ENCODE results near the gene GRK7.
"Not testable (repeated sequence)": the region's sequence is repeated elsewhere in the genome, so short reads cannot be mapped to it uniquely, and the experiment has no call there.

The GRK7 gene

DNA sequence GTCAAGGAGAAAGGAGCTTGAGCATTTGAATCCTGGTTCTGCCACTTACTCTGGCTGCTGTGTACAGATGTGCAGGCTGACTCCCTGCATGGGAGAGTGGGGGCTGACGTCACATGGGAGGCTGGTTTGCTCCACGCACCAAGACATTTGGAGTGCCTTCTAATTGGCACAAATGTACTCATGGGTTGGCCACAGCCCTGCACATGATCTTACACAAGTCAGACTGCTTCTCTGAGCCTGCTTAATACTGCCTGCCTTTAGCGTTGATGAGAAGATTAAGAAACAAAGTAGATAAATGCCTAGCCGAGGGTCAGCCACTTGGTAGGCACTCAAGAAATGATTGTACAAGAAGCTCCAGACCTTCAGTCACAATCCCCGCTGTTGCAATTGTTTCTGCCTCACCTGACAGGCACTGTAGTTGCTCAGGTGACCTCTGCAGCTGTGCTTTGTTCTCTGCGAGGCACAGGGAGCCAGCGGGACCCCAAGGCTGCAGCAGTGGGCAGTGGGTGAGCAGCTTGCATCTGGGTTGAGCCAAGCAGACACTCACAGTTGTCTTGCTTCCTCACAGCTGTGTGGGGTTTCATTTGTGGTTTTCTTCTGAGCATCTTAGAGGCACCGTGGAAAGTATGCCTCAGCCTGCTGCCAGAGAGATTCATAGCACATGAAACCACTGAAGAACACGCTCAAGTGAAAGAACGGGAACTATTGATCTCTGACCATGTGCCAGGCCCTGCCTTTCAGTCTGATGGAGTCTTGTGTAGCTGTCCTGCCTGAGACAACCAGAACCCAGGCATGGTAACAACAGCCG, 33.1 kb downstream of the GRK7 start:
- DNase-seq, result peak; percentile 84

DNA sequence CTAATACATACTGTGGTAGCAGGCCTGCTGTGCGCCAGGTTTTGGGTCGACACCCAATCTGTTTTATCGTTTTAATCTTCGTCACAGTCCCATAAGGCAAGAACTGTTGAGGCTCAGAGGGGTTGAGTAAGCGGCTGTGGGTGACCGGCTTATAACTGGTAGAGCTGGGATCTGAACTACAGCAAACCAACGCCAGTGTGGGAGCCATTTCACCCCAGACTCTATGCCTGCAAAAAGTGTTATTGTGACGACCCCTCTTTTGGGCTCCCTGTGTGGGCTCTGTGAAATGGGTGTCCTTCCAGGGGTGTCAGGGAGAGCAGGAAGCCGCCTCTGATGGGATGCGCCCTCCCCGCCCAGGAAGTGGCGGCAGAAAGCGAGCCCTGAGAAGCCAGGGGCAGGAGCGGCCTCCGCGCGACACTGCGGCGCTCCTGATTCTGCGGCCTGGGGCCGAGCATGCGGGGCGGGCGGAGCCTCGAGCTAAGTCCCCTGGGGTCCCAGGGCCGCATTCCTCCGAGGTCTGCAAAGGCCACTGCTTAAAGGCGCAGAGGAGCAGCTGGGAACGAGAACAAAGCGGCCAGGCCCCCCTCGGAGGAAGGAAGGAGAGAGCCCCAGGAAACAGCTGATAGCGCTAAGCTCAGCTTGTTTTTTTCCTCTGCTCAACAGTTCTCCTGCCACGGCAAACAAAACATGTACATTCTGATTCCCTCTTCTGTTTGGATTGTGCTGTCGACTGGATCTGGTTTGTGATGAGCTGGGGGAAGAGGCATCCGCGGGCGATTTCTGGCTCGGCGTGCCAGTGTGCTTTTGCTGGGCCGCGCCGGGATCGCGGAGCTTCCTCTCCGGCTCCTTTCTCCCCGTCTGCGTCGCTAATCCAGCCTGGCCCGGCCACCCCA, 33.9 kb downstream of the GRK7 start:
- peak; percentile 59 for DNase-seq

DNA sequence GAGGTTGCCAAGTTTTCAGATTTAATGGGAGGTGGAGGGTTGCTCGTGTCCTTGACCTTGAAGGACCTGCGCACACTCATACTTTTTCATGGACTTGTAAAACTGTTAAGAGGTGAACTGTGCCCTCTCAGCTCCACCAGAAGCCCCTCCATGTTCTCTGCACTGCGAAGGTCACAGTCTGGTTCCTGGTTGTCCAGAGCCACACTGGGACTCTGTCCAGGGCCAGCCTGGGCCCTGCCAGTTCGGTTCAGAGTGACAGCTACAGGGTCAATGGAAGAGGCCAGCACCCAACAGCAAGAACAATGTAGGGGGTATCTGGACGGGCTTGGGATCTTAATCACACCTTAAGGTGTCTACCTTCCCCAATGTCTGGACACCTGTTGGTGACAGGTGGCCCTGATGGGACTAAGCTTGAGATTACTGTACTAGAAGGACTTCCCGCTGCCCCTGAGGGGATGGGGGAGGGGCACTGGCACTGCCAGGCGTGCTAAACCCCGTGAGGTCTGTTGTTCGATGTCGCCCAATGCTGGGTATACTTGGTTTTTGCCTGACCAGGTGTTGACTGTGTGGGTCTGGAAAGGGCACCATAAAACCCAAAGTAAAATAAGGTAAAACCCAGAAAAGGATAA, 34.7 kb downstream of the GRK7 start:
- no peak for DNase-seq

DNA sequence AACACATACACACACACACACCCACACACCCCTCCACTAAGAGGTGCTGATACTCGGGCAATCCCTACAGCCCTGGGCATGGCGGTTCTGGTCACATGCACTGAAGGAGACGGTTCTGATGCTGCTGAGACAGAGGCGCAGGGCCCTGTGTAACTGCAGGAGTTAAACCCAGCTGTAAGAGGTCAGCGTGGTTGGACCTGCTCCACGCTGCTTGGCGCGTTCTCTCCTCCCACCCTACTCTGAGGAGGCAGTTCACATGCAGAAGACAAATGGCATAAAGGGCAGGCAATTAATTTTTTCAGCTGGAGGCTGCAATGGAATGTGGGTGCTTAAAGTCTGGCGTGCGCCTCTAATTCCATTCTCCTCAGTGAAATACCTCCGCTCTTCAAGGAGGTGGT, 35.2 kb downstream of the GRK7 start:
- no peak for DNase-seq

DNA sequence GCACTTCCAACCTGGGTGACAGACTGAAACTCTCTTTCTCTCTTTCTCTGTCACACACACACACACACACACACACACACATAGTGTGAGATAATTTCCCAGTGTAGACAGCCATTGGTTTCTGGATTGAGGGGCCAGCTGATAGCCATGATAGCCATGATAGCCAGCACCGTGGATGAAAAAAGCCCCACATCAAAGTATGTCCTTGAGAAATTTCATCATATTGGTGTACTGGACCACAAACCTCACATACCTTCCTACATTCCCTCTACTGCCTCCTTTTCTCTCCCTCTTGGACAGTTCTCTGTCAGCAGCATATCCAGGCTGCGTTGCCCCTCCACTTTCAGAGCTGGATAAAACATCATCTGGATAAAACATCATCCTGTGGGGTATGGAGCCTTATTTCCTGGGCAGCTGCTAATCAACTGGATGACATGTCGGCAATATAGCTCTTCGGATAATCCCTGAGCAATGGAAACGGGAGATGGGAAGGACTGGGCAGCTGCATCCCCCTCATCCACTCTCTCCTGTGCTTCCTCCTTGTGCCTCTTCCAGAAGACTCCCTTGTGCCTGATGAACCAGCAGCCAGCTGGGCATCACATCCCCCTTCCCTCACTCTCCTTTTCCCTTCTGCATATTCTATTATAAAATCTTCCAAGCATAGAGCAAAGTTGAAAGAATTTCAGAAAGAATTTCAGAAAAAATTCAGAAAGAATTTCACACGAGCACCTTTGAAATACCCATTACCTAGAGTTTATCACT, 39.3 kb downstream of the GRK7 start:
- no peak for DNase-seq

DNA sequence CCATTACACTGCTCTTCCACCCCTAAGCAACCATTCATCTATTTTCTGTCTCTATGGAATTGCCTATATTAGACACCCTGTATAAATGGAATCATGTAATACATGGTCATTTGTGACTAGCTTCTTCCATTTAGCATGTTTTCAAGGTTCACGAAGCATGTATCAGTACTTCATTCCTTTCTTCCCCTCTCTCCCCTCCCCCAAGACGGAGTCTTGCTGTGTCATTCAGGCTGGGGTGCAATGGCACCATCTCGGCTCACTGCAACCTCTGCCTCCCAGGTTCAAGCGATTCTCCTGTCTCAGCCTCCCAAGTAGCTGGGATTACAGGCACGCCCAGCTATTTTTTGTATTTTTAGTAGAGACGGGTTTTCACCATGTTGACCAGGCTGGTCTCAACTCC, 40.3 kb downstream of the GRK7 start:
- DNase-seq, result not testable (repeated sequence)

DNA sequence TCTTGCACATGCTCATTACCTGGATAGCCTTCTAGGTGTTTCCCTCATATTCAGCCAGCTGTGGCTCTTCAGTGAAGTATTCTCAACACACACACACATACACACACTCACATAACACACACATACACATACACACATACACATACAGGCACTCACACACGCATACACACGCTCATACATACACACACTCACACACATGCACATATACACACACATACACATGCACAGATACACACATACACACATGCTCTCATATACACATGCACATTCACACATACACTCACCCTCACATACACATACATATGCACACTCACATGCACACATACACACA, 41.2 kb downstream of the GRK7 start:
- DNase-seq, result no peak

DNA sequence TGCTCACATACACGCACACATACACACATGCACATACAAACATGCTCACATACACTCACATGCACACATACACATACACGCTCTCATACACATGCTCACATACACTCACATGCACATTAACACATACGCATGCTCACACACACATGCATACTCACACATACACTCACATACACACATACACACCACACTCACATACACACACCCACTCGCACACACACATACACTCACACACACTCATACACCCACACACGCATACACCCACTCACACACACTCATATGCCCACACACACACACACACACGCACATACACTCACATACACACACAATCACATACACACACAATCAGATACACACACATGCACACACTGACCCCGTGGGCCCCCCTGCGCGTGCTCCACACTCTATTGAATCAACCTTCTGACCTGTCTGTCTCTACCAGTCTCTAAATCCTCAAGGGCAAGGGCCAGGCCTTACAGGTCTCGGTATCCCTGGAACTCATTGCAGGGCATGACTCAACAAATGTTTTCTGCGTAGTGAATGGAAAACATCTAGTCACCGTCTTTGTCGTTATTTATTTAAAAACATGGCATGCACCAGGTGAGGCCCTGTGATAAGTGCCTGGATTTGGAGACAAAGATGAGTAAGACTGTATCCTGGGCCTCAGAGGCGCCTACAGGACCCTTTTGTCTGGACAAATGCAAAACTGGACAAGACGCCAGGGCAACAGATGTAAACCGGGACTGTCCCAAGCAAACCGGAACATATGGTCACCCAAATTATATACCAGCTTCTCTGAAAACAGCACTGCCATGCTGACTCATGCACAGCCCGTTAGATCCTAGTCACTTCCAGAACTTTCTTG, 41.8 kb downstream of the GRK7 start:
- no peak for DNase-seq

DNA sequence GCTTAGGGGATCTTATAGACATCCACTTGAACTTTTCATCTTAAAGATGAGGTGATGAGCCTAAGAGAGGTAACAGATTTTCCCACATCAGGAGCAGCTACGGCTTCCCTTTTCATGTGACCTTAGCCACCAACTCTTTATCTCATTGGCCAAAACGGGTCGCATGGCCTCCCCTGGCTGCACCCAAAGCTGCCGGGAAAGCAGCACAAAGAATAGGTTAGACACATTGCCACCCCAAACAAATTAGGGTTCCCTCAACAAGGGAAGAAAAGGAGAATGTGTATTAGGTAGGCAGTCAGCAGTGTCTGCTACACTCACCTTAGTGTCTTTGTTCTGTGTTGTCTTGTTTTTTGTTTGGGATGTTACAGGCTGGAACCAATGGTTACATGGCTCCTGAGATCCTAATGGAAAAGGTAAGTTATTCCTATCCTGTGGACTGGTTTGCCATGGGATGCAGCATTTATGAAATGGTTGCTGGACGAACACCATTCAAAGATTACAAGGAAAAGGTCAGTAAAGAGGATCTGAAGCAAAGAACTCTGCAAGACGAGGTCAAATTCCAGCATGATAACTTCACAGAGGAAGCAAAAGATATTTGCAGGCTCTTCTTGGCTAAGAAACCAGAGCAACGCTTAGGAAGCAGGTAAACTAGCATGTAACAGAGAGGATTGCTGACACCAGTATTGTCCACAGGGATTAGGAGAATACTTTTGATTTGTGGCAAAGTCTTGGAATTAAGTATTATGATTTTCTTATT, 44.2 kb downstream of the GRK7 start:
- no peak for DNase-seq

DNA sequence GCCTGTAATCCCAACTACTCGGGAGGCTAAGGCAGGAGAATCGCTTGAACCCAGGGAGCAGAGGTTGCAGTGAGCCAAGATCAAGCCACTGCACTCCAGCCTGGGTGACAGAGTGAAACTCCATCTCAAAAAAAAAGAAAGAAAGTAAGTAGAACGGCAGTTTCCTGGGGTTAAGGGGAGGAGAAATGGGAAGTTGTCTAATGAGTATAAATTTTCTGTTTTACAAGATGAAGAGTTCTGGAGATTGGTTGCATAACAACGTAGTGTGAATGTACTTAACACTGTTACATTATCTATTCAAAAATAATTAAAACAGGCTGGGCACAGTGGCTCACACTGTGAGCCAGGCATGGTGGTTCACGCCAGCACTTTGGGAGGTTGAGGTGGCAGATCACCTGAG, 45.4 kb downstream of the GRK7 start:
- DNase-seq, result peak; percentile 25

DNA sequence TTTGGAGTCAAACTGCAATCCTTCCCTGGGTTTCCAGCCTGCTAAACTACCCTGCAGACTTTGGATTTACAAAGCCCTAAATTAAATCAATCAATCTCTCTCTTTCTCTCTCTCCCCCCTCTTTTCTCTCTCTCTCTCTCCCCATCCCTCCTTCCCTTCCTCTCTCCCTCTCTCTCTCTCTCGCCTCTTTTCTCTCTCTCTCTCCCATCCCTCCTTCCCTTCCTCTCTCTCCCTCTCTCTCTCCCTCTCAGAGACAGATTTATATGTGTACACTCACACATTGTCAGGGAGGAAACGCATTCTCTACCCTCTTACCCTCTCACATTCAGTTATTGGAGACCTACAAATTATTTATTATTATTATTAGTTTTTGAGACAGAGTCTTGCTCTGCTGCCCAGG, 47.0 kb downstream of the GRK7 start:
- DNase-seq, result no peak

DNA sequence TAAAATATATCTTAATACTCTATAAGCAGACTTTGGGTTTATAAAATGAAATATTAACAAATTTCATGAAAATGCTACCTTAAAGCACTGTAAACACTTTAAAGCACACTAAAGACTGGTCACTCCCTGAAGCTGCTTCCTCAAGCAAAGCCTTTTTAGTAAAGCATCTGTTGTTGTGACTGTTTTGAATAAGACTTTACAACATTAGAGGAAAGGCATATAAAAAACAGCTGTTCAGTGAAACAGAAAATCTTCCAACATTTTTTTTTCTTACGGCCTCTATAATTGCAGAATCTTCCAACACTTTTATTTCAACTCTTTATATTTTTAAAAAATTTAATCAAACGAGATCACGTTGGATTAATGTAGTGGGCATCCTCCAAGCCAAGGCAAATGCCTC, 48.1 kb downstream of the GRK7 start:
- no peak for DNase-seq

DNA sequence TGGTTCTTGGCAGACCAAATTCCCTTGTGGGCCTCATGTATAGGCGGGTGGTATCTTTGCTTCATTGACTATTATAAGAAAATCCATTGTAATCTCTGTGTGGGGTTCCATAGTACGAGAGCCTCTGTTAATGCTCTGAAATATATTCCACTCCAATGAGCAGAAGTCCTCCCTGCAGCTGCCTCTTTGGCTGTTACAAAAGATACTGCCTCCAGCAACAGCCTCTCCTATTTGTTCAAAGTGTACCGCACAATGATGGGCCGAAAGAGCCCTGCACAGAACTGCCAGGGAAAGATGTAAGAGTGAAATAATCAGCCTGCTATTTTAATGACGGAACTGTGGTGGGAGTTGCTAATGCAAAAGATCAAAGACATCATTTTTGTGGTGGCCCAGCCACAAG, 48.9 kb downstream of the GRK7 start:
- DNase-seq, result no peak

DNA sequence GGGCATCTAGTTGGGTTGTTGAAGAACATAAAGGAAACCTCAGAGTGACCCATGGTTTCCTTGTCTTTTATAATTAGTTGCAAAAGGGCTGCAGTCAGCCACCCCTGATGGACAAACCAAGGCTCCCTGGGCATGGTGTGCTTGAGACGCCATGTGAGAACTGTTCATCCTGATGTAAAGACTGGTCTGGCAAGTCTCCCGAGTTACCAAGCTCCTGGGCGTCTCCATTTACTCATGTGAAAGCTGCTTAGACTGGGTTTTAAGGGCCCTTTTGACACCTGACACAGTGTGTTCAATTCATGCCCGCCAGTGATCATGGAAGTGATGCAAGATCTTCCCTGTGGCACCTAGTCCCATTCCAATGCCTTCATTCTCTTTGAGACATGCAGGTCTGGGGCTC, 49.4 kb downstream of the GRK7 start:
- DNase-seq, result no peak

All from hematopoietic multipotent progenitor cell treated with erythropoietin and hydrocortisone succinate and interleukin-3 and kit ligand, for 6 days (in vitro differentiated cells).